Right cardiac atrium (tissue), 5 donors: ENCODE data around the gene AIMP1. TPM values are rescaled to one million over a fixed set of nuclear protein-coding genes. Genes with fewer than 3 reads are reported as not detected.
A peak's percentile ranks its signal among the peaks of the same experiment; 100 is the strongest.

ENCODE experiments used
- ATAC-seq, 2 donors: fragments of 200-7000 bp; cut with Tn5 transposase; one replicate each; pipeline versions ENCODE4 v1.8.0 to v1.9.1; 2020; ENCODE audit warnings: moderate library complexity in 2 of 2, mild to moderate bottlenecking in 1 of 2
- DNase-seq, 3 donors: peaks; one replicate each; pipeline ENCODE4 v3.0.0-alpha.2; 2020
- H3K27ac ChIP-seq: one replicate; pipeline ENCODE4 v1.5.1; 2013; ENCODE audit warnings: mild to moderate bottlenecking, low read length, control low read depth, moderate library complexity
- H3K27me3 ChIP-seq: one replicate; pipeline ENCODE4 v1.6.1; 2013; ENCODE audit not compliant: control insufficient read depth, insufficient read depth
- H3K4me1 ChIP-seq: one replicate; pipeline ENCODE4 v1.6.1; 2013; ENCODE audit warnings: low read length; ENCODE audit not compliant: control insufficient read depth, insufficient read depth
- H3K4me3 ChIP-seq: one replicate; pipeline ENCODE4 v1.5.1; 2013; ENCODE audit warnings: low read length, control low read depth
- H3K9me3 ChIP-seq: one replicate; pipeline ENCODE4 v1.6.1; 2013; ENCODE audit warnings: low read length; ENCODE audit not compliant: control insufficient read depth
- WGBS: extraction: QIAGEN DNeasy Blood & Tissue Kit; methylation state at CpG from one replicate; pipeline ENCODE4 v1.1.7; 2013; 5-methylcytosine and 5-hydroxymethylcytosine counted together
- intact Hi-C, 4 donors: fragments of 100-400 bp; cut with DNase I; formaldehyde crosslinking; loops; one replicate each; pipeline versions ENCODE4 v1.11.0 to v1.14.0; 2022 to 2023
- polyA plus RNA-seq: library from polyadenylated mRNA; stranded (reverse); fragments of 200-250 nt; gene quantifications from one replicate; pipeline ENCODE4 v1.2.3, GENCODE V29; 2013
- total RNA-seq, 4 donors: library from RNA; stranded (reverse); fragmentation: NEBNext Ultra II Directional; extraction: Animal tissue kit (Norgen Biotek cat#: 25700); gene quantifications; one replicate each; pipeline ENCODE4 v1.2.1, GENCODE V29; 2021
- donor health status: healthy with polysubstance abuse.
- donor health status: DM: no; HTN: yes; CAD: no.
- donor health status: DM: no; HTN: no; CAD: no.
- donor health status: DM: no; HTN: yes; CAD: no; lungs with severe emphysema.
- donor health status: DM: yes; HTN: yes; CAD: no.

The AIMP1 gene
- total and polyA plus RNA-seq, 5 donors: 25.7 to 37.5 (median 34.5) TPM

- Histone ChIP-seq H3K4me3 (no peak overlapping the region), H3K27me3 (no peaks in the 10 kb centered on the region), H3K4me1 (no peaks in the 10 kb centered on the region), H3K27ac (no peak overlapping the region), H3K9me3 (no peaks in the 10 kb centered on the region)
- intact Hi-C loops: no loop called here
- ATAC-seq (no peak), DNase-seq (no peak)
Measured at GRCh38 chr4:106351016-106351415, 34.7 kb downstream of the AIMP1 start.

GRCh38 chr4:106353786-106354185 lies 37.4 kb downstream of the AIMP1 start:
- 94% methylated on average over 1 of the region's 1 CpG for WGBS
- Histone ChIP-seq H3K27me3 (no peaks in the 10 kb centered on the region), H3K27ac (no peak overlapping the region), H3K4me3 (no peak overlapping the region), H3K9me3 (no peaks in the 10 kb centered on the region), H3K4me1 (no peaks in the 10 kb centered on the region)
- intact Hi-C loops: no loop called here
- ATAC-seq (no peak), DNase-seq (no peak)

- no peak overlapping the region for H3K27ac ChIP-seq
- H3K4me1 ChIP-seq: no peaks in the 10 kb centered on the region
- intact Hi-C loops: no loop called here
- ATAC-seq (peak; percentile 50 to 69), DNase-seq (peak in 2 of 3 donors; percentile 15 to 49)
- no peaks in the 10 kb centered on the region for H3K27me3 ChIP-seq
- H3K4me3 ChIP-seq: peak overlapping the region; percentile 35
- 35% methylated on average over 4 of the region's 4 CpGs for WGBS
- H3K9me3 ChIP-seq: no peaks in the 10 kb centered on the region
Measured at GRCh38 chr4:106355193-106355592, 38.8 kb downstream of the AIMP1 start.

GRCh38 chr4:106358899-106359298 lies 42.5 kb downstream of the AIMP1 start:
- ATAC-seq (no peak), DNase-seq (no peak)
- WGBS: 76% methylated on average over 1 of the region's 1 CpG
- H3K4me1 ChIP-seq: no peaks in the 10 kb centered on the region
- intact Hi-C loops: no loop called here
- H3K9me3 ChIP-seq: no peaks in the 10 kb centered on the region
- no peaks in the 10 kb centered on the region for H3K27me3 ChIP-seq
- no peak overlapping the region for H3K4me3 ChIP-seq
- H3K27ac ChIP-seq: no peak overlapping the region

- no peak overlapping the region for H3K4me3 ChIP-seq
- 72% methylated on average over 3 of the region's 3 CpGs for WGBS
- intact Hi-C loops: no loop called here
Measured at GRCh38 chr4:106362086-106362825, 45.9 kb downstream of the AIMP1 start.

GRCh38 chr4:106364282-106364681 lies 47.9 kb downstream of the AIMP1 start:
- no peaks in the 10 kb centered on the region for H3K27me3 ChIP-seq
- intact Hi-C loops: no loop called here
- no peaks in the 10 kb centered on the region for H3K4me1 ChIP-seq
- ATAC-seq (no peak), DNase-seq (no peak)
- no peak overlapping the region for H3K4me3 ChIP-seq
- no peak overlapping the region for H3K27ac ChIP-seq
- no peaks in the 10 kb centered on the region for H3K9me3 ChIP-seq
- 82% methylated on average over 1 of the region's 1 CpG for WGBS

More at GRCh38 chr4:106362086-106362825, 45.9 kb downstream of the AIMP1 start:
- ATAC-seq: no peak
- H3K27me3 ChIP-seq: no peaks in the 10 kb centered on the region
- DNase-seq: no peak
- no peak overlapping the region for H3K27ac ChIP-seq
- no peaks in the 10 kb centered on the region for H3K9me3 ChIP-seq
- no peaks in the 10 kb centered on the region for H3K4me1 ChIP-seq

GRCh38 chr4:106365613-106366012 lies 49.3 kb downstream of the AIMP1 start:
- Histone ChIP-seq H3K4me3 (no peak overlapping the region), H3K27me3 (no peaks in the 10 kb centered on the region), H3K27ac (no peak overlapping the region), H3K4me1 (no peaks in the 10 kb centered on the region), H3K9me3 (no peaks in the 10 kb centered on the region)
- DNase-seq (no peak), ATAC-seq (peak; percentile 88 to 96)
- intact Hi-C loops: loop anchor here in 1 of 4 donors (5.0 kb wide), 1 partner anchor 137 kb away; no protein-coding TSS in a partner anchor
- WGBS: 61% methylated on average over 1 of the region's 1 CpG

- Histone ChIP-seq H3K4me1 (no peaks in the 10 kb centered on the region), H3K27me3 (no peaks in the 10 kb centered on the region), H3K27ac (no peak overlapping the region), H3K4me3 (no peak overlapping the region), H3K9me3 (no peaks in the 10 kb centered on the region)
- ATAC-seq (no peak), DNase-seq (no peak)
- intact Hi-C loops: loop anchor here in 1 of 4 donors (5.0 kb wide), 1 partner anchor 136 kb away; no protein-coding TSS in a partner anchor
Measured at GRCh38 chr4:106366026-106366425, 49.7 kb downstream of the AIMP1 start.

- Histone ChIP-seq H3K27ac (no peak overlapping the region), H3K27me3 (no peaks in the 10 kb centered on the region), H3K4me3 (no peak overlapping the region), H3K4me1 (no peaks in the 10 kb centered on the region), H3K9me3 (no peaks in the 10 kb centered on the region)
- 94% methylated on average over 5 of the region's 5 CpGs for WGBS
- DNase-seq (no peak), ATAC-seq (no peak)
- intact Hi-C loops: loop anchor here in 1 of 4 donors (5.0 kb wide), 1 partner anchor 135 kb away; no protein-coding TSS in a partner anchor
Measured at GRCh38 chr4:106367072-106367471, 50.7 kb downstream of the AIMP1 start.

GRCh38 chr4:106368678-106369077 lies 52.3 kb downstream of the AIMP1 start, which contains the start of gene GIMD1:
Gene GIMD1, minus strand, starts transcription at chr4:106368778. Its CDS starts 1,343 bp downstream, at chr4:106367435.
- H3K27ac ChIP-seq: no peak within 1 kb of the TSS
- no peak within 1 kb of the TSS for H3K4me3 ChIP-seq
- DNase-seq (no peak), ATAC-seq (no peak)
- no peaks in the 10 kb centered on the region for H3K4me1 ChIP-seq
- no peaks in the 10 kb centered on the region for H3K9me3 ChIP-seq
- WGBS: 78% methylated on average over 5 of the region's 5 CpGs
- H3K27me3 ChIP-seq: no peaks in the 10 kb centered on the region
- intact Hi-C loops: loop anchor here in 1 of 4 donors (5.0 kb wide), 1 partner anchor 134 kb away; no protein-coding TSS in a partner anchor

GRCh38 chr4:106369456-106370060 lies 53.2 kb downstream of the AIMP1 start:
- no peak for ATAC-seq
- Histone ChIP-seq H3K4me3 (no peak overlapping the region), H3K4me1 (no peaks in the 10 kb centered on the region), H3K9me3 (no peaks in the 10 kb centered on the region), H3K27me3 (no peaks in the 10 kb centered on the region), H3K27ac (no peak overlapping the region)
- 21% methylated on average over 6 of the region's 6 CpGs for WGBS
- intact Hi-C loops: loop anchor here in 2 of 4 donors (5.0 kb wide), 1 partner anchor 133 kb away; no protein-coding TSS in a partner anchor
- DNase-seq: no peak
